CD4-positive, CD25-positive, alpha-beta regulatory T cell (primary cell): ENCODE results near the gene PKN1. TPM values are rescaled to one million over a fixed set of nuclear protein-coding genes. Genes with fewer than 3 reads are reported as not detected.

Experiments used
- ATAC-seq, 2 donors: fragments of 150-1000 bp; cut with Tn5 transposase; one replicate each; pipeline ENCODE4 v1.10.0; 2021; ENCODE audit warnings: low read depth in 2 of 2, moderate number of reproducible peaks in 2 of 2, moderate library complexity in 1 of 2
- DNase-seq, 3 donors: peaks; one replicate each; pipeline versions ENCODE4 v3.0.0 to v3.0.0-alpha.2; 2012 to 2022; ENCODE audit warnings: mixed read lengths in 1 of 3
- H3K27ac ChIP-seq: one replicate; pipeline ENCODE4 v1.7.0; 2013; ENCODE audit warnings: mild to moderate bottlenecking, low read length; ENCODE audit not compliant: insufficient read depth, poor library complexity, severe bottlenecking
- H3K27me3 ChIP-seq: one replicate; pipeline ENCODE4 v1.7.0; 2013; ENCODE audit warnings: low read length; ENCODE audit not compliant: control insufficient read depth, insufficient read depth
- H3K36me3 ChIP-seq: one replicate; pipeline ENCODE4 v1.7.0; 2013; ENCODE audit warnings: mild to moderate bottlenecking, low read length, moderate library complexity; ENCODE audit not compliant: control insufficient read depth, insufficient read depth
- H3K4me1 ChIP-seq: 2 replicates; pipeline ENCODE4 v1.7.0; 2013; ENCODE audit warnings: mild to moderate bottlenecking, low read length; ENCODE audit not compliant: insufficient read depth, control insufficient read depth, poor library complexity, severe bottlenecking
- H3K4me3 ChIP-seq: one replicate; pipeline ENCODE4 v1.7.0; 2013; ENCODE audit warnings: low read depth, mild to moderate bottlenecking, low read length, moderate library complexity
- H3K9me3 ChIP-seq, 2 experiments: 1 replicate in 1 of 2; 2 replicates in 1 of 2; pipeline ENCODE4 v1.7.0; 2013; ENCODE audit warnings: low read length in 2 of 2, mild to moderate bottlenecking in 1 of 2, moderate library complexity in 1 of 2; ENCODE audit not compliant: control insufficient read depth in 2 of 2
- H3K27ac Mint-ChIP-seq, 3 donors: one replicate each; pipeline ENCODE4 v1.8.0; 2020 to 2022; ENCODE audit warnings: mild to moderate bottlenecking in 3 of 3, mixed read lengths in 3 of 3, moderate library complexity in 2 of 3
- H3K27me3 Mint-ChIP-seq: one replicate; pipeline ENCODE4 v1.8.0; 2022; ENCODE audit warnings: mild to moderate bottlenecking, mixed read lengths
- H3K36me3 Mint-ChIP-seq: one replicate; pipeline ENCODE4 v1.8.0; 2020; ENCODE audit warnings: mixed read lengths
- H3K4me1 Mint-ChIP-seq, 4 donors: one replicate each; pipeline ENCODE4 v1.8.0; 2020 to 2022; ENCODE audit warnings: mixed read lengths in 4 of 4, mild to moderate bottlenecking in 1 of 4
- H3K4me3 Mint-ChIP-seq, 4 donors: one replicate each; pipeline ENCODE4 v1.8.0; 2020 to 2022; ENCODE audit warnings: mild to moderate bottlenecking in 4 of 4, mixed read lengths in 4 of 4, moderate library complexity in 3 of 4
- H3K9me3 Mint-ChIP-seq, 7 donors: one replicate each; pipeline ENCODE4 v1.8.0; 2020 to 2022; ENCODE audit warnings: mixed read lengths in 7 of 7, mild to moderate bottlenecking in 3 of 7, moderate library complexity in 2 of 7
- polyA plus RNA-seq, 4 donors: library from polyadenylated mRNA; unstranded; fragments of 300-500 nt; fragmentation: Illumina TruSeq; gene quantifications; one replicate each; pipeline ENCODE4 v1.2.3, GENCODE V29; 2021
- total RNA-seq: library from RNA; stranded (reverse); gene quantifications from one replicate; pipeline ENCODE4 v1.2.3, GENCODE V29; 2022

PKN1 gene
- total and polyA plus RNA-seq, 5 donors from 2014 or later: 43.2 to 151 (median 57.7) TPM

- Histone ChIP-seq H3K4me1 (peaks cover 71% of the 10 kb centered on the region), H3K27ac (peak overlapping the region; percentile 33), H3K27me3 (no peaks in the 10 kb centered on the region), H3K4me3 (no peak overlapping the region), H3K9me3 (no peaks in the 10 kb centered on the region), H3K36me3 (peaks cover 54% of the 10 kb centered on the region)
- Mint-ChIP-seq H3K4me3 (peak overlapping the region in 3 of 4 donors; percentile 20 to 87 (median 64)), H3K36me3 (peaks cover 37% of the 10 kb centered on the region), H3K27ac (peak overlapping the region in 1 of 3 donors; percentile 78), H3K4me1 (peaks cover 9 to 78% (median 35%) of the 10 kb centered on the region in 4 donors), H3K27me3 (peaks cover 5% of the 10 kb centered on the region), H3K9me3 (peaks cover 0 to 2% (median 0%) of the 10 kb centered on the region in 7 donors)
- no peak for DNase-seq
- ATAC-seq: no peak
Observed at GRCh38 chr19:14412996-14413692, 20.0 kb upstream of the PKN1 start.

GRCh38 chr19:14413693-14414181, 19.4 kb upstream of the PKN1 start:
- ATAC-seq (no peak), DNase-seq (no peak)
- no peaks in the 10 kb centered on the region for H3K27me3 ChIP-seq
- peaks cover 33% of the 10 kb centered on the region for H3K36me3 Mint-ChIP-seq
- no peaks in the 10 kb centered on the region for H3K9me3 ChIP-seq
- peak overlapping the region in 3 of 4 donors; percentile 20 to 87 (median 64) for H3K4me3 Mint-ChIP-seq
- H3K9me3 Mint-ChIP-seq: peaks cover 0 to 2% (median 0%) of the 10 kb centered on the region in 7 donors
- peak overlapping the region; percentile 33 for H3K27ac ChIP-seq
- no peak overlapping the region for H3K27ac Mint-ChIP-seq
- H3K36me3 ChIP-seq: peaks cover 48% of the 10 kb centered on the region
- peaks cover 77% of the 10 kb centered on the region for H3K4me1 ChIP-seq
- peaks cover 7% of the 10 kb centered on the region for H3K27me3 Mint-ChIP-seq
- H3K4me3 ChIP-seq: no peak overlapping the region
- H3K4me1 Mint-ChIP-seq: peaks cover 9 to 74% (median 36%) of the 10 kb centered on the region in 4 donors

GRCh38 chr19:14414926-14415690, 18.0 kb upstream of the PKN1 start:
- peaks cover 9 to 78% (median 43%) of the 10 kb centered on the region in 4 donors for H3K4me1 Mint-ChIP-seq
- Histone ChIP-seq H3K4me3 (no peak overlapping the region), H3K4me1 (peaks cover 73% of the 10 kb centered on the region), H3K27ac (peak overlapping the region; percentile 51), H3K27me3 (no peaks in the 10 kb centered on the region), H3K9me3 (no peaks in the 10 kb centered on the region), H3K36me3 (peaks cover 35% of the 10 kb centered on the region)
- H3K27me3 Mint-ChIP-seq: peaks cover 13% of the 10 kb centered on the region
- peak overlapping the region; percentile 74 to 89 (median 80) for H3K27ac Mint-ChIP-seq
- H3K9me3 Mint-ChIP-seq: peaks cover 0 to 3% (median 0%) of the 10 kb centered on the region in 7 donors
- ATAC-seq: no peak
- H3K4me3 Mint-ChIP-seq: peak overlapping the region; percentile 45 to 93 (median 70)
- no peak for DNase-seq
- peaks cover 26% of the 10 kb centered on the region for H3K36me3 Mint-ChIP-seq

GRCh38 chr19:14416817-14417231, 16.3 kb upstream of the PKN1 start:
- no peak for ATAC-seq
- peaks cover 18% of the 10 kb centered on the region for H3K36me3 ChIP-seq
- peak overlapping the region; percentile 96 for H3K27ac ChIP-seq
- H3K9me3 Mint-ChIP-seq: peaks cover 0 to 1% (median 0%) of the 10 kb centered on the region in 7 donors
- H3K4me3 Mint-ChIP-seq: peak overlapping the region; percentile 93 to 99 (median 94)
- peaks cover 62% of the 10 kb centered on the region for H3K4me1 ChIP-seq
- H3K27ac Mint-ChIP-seq: peak overlapping the region; percentile 80 to 92 (median 91)
- peaks cover 19% of the 10 kb centered on the region for H3K36me3 Mint-ChIP-seq
- H3K9me3 ChIP-seq: no peaks in the 10 kb centered on the region
- no peaks in the 10 kb centered on the region for H3K27me3 ChIP-seq
- H3K4me1 Mint-ChIP-seq: peaks cover 9 to 69% (median 42%) of the 10 kb centered on the region in 4 donors
- H3K4me3 ChIP-seq: peak overlapping the region; percentile 81
- H3K27me3 Mint-ChIP-seq: peaks cover 13% of the 10 kb centered on the region
- DNase-seq: no peak

- DNase-seq: no peak
Observed at GRCh38 chr19:14418856-14419105, 14.3 kb upstream of the PKN1 start.

GRCh38 chr19:14419106-14419813, 13.8 kb upstream of the PKN1 start, which contains the start of gene DDX39A:
Gene DDX39A, minus strand, starts transcription at chr19:14419341. Its CDS starts 6,121 bp downstream, at chr19:14413220.
- Histone ChIP-seq H3K36me3 (no peaks in the 10 kb centered on the region), H3K4me1 (peaks cover 39% of the 10 kb centered on the region), H3K9me3 (no peaks in the 10 kb centered on the region), H3K27me3 (no peaks in the 10 kb centered on the region), H3K4me3 (peak within 1 kb of the TSS; percentile 81), H3K27ac (peak within 1 kb of the TSS; percentile 96)
- ATAC-seq (peak; percentile 88 to 92), DNase-seq (peak; percentile 96 to 100 (median 98))
- Mint-ChIP-seq H3K27ac (peak within 1 kb of the TSS; percentile 91 to 100 (median 99)), H3K4me3 (peak within 1 kb of the TSS; percentile 93 to 99 (median 95)), H3K27me3 (peaks cover 16% of the 10 kb centered on the region), H3K36me3 (peaks cover 11% of the 10 kb centered on the region), H3K4me1 (peaks cover 9 to 48% (median 32%) of the 10 kb centered on the region in 4 donors), H3K9me3 (peaks cover 0 to 1% (median 0%) of the 10 kb centered on the region in 7 donors)

More at GRCh38 chr19:14418856-14419105, 14.3 kb upstream of the PKN1 start:
- H3K27ac ChIP-seq: peak overlapping the region; percentile 96
- peak; percentile 45 to 46 for ATAC-seq
- peaks cover 3% of the 10 kb centered on the region for H3K36me3 ChIP-seq
- Mint-ChIP-seq H3K27me3 (peaks cover 16% of the 10 kb centered on the region), H3K4me1 (peaks cover 9 to 51% (median 35%) of the 10 kb centered on the region in 4 donors), H3K36me3 (peaks cover 11% of the 10 kb centered on the region), H3K9me3 (peaks cover 0 to 1% (median 0%) of the 10 kb centered on the region in 7 donors), H3K27ac (peak overlapping the region; percentile 91 to 100 (median 99)), H3K4me3 (peak overlapping the region; percentile 93 to 99 (median 95))
- no peaks in the 10 kb centered on the region for H3K27me3 ChIP-seq
- no peaks in the 10 kb centered on the region for H3K9me3 ChIP-seq
- H3K4me1 ChIP-seq: peaks cover 43% of the 10 kb centered on the region
- H3K4me3 ChIP-seq: peak overlapping the region; percentile 81

- Histone ChIP-seq H3K4me1 (no peaks in the 10 kb centered on the region), H3K4me3 (no peak overlapping the region), H3K36me3 (no peaks in the 10 kb centered on the region), H3K27me3 (no peaks in the 10 kb centered on the region), H3K27ac (no peak overlapping the region), H3K9me3 (no peaks in the 10 kb centered on the region)
- Mint-ChIP-seq H3K27ac (no peak overlapping the region), H3K27me3 (peaks cover 8% of the 10 kb centered on the region), H3K4me3 (peak overlapping the region in 1 of 4 donors; percentile 71), H3K36me3 (no peaks in the 10 kb centered on the region), H3K4me1 (peaks cover 0 to 3% (median 0%) of the 10 kb centered on the region in 4 donors), H3K9me3 (no peaks in the 10 kb centered on the region)
- ATAC-seq (no peak), DNase-seq (no peak)
Observed at GRCh38 chr19:14425696-14426138, 7.4 kb upstream of the PKN1 start.
